SHP77 (cell line): Measurements from ENCODE around the gene LRTM2.

Experiments used
- DNase-seq, 2 experiments: peaks; one replicate each; lab custom pipeline; 2025; lab: John Stamatoyannopoulos, UW

Gene LRTM2

DNA sequence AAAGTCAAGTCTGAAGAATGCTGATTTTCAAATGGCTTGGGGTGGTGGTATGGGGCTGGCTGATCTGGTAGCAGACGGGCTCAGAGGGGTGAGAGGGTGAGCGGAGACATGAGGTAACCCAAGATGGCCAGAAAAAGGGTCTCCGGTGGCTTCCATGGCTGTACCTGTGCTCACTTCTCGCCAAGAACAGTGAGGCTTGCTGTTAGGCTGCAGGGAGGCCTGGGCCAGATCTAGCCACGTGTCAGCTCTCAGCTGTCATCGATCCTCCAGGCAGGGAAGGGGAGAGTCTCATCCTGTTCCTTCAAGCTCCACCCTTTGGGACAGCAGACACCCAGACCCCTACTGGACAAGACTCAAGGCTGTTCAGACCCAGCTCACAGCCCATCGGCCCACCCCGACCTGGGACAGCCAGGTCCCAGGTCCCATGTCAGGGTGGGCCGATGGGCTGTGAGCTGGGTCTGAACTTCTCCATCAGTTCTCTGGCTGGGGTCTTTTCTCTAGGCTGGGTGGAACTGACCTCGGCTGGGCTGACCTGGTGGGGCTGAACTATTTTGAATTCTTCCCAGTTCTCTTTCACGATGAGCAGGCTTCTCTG, 9.0 kb downstream of the LRTM2 start:
- no peak for DNase-seq

DNA sequence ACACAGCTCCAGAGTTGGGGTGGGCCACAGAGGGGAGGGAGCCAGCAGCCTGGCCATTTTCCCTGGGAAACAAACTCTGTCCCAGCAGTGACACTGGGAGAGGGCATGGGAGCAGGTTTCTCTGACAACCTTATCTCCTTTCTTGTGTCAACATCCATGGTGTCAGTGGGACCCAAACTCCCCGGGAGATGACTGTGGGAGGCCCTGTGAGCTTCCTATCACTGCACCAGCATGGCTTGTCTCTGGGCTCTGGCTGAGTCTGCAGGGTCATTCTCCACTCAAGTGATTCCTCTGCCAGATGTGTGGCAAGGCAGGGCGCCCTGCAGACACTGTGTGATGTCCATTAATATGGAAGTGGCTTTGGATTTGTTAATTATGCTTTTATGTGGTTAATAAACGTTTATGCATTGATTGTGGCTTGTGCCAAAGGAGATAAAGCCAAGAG, 10.1 kb downstream of the LRTM2 start:
- DNase-seq, result no peak

DNA sequence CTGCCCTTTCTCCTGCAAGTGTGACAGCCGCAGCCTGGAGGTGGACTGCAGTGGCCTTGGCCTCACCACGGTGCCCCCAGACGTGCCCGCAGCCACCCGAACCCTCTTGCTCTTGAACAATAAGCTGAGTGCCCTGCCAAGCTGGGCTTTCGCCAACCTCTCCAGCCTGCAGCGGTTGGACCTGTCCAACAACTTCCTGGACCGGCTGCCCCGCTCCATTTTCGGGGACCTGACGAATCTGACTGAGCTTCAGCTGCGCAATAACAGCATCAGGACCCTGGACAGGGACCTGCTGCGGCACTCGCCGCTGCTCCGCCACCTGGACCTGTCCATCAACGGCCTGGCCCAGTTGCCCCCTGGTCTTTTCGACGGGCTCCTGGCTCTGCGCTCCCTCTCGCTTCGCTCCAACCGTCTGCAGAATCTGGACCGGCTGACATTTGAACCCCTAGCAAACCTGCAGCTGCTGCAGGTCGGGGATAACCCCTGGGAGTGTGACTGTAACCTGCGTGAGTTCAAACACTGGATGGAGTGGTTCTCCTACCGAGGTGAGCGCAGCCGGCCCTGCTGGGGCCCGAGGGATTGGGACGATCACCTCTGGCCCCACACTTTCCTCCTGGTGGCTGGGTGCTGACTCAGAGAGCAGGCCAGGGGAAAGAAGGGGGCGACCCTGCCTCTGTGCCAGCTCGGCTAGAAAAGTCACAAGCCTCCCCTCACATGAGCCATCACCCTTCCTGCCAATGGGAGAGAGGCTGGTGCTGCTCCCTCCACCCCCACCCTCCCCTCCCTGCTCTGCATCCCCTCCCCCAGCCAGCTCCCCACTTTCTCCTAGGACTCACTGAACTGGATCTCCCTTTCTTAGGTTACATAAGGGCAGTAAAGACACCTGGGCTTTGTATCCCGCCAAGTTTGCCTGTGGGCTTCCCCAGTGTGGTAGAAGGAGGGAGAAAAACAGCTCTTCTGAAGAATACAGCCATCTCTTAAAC, 10.9 kb downstream of the LRTM2 start:
- DNase-seq, result no peak

DNA sequence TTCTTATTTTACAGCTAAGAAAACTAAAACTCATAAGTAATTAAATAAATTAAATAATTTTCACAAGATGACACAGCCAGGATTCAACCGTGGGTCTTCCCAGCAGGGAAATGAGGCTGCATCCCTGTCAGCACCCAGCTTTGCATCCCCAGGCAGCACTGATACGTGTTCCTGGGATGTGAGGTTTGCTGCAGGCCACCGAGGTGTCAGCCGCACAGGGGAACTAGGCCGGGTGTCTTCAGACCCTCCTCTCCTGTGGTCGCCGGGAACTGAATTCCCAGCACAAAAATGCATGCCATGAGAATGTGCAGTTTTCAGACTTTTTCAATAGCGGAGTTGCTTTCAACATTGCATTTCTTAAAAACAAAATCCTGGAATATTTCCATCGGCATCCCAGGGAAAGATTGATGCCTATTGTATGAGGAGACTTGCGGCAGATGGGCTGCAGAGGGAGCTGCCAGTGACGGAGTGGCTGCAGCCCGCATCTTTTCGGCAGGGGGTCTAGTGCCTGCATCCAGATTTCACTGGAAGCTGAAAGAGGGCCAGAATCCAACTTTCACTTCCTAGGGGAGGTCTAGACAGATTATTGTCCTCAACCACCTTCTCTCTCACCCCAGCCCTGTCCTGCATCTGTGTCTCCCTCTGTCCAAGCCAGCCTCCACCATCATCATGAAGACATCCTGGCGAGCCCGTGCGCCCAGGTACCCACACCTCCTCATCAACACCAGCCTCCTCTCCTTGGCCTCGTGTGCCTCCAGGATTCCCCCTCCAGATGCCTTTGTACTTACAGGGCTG, 12.6 kb downstream of the LRTM2 start:
- no peak for DNase-seq

DNA sequence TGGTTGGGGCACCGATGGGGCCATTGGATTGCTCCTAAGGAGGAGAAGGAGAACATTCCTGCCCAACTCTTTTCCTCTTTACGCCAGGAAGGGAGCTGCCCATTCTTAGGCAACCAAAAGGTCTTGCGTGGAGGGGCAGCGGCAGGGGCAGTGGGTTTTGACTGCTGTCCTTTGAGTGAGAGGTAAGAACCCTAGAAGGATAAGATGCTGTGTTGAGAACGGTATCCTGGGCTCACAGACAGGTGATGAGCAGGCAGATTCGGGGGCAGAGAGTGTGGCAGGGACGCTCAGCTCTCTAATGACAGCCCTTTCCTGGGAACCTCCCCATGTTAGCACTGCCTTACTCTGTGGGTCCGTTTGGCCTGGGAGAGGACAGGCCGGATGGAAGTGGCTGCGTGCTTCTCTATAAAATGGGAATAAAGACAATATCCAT, 13.2 kb downstream of the LRTM2 start:
- DNase-seq, result no peak

DNA sequence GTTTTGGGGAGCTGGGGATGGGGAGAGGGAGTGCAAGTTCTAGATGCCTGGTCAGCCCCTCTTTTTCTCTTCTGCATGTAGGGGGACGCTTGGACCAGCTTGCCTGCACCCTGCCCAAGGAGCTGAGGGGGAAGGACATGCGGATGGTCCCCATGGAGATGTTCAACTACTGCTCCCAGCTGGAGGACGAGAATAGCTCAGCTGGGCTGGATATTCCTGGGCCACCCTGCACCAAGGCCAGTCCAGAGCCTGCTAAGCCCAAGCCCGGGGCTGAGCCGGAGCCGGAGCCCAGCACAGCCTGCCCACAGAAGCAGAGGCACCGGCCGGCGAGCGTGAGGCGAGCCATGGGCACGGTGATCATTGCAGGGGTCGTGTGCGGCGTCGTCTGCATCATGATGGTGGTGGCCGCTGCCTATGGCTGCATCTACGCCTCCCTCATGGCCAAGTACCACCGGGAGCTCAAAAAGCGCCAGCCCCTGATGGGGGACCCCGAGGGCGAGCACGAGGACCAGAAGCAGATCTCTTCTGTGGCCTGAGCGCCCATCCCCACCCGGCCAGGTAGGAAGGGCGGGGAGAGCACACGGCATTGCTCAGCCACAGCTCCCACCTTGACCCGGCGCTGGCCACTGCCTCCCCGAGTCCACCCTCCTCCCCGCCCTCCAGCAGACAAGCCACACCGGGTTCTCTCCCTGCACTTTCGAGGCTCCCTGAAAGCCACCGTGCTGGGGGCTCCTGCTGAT, 14.0 kb downstream of the LRTM2 start:
- no peak for DNase-seq

DNA sequence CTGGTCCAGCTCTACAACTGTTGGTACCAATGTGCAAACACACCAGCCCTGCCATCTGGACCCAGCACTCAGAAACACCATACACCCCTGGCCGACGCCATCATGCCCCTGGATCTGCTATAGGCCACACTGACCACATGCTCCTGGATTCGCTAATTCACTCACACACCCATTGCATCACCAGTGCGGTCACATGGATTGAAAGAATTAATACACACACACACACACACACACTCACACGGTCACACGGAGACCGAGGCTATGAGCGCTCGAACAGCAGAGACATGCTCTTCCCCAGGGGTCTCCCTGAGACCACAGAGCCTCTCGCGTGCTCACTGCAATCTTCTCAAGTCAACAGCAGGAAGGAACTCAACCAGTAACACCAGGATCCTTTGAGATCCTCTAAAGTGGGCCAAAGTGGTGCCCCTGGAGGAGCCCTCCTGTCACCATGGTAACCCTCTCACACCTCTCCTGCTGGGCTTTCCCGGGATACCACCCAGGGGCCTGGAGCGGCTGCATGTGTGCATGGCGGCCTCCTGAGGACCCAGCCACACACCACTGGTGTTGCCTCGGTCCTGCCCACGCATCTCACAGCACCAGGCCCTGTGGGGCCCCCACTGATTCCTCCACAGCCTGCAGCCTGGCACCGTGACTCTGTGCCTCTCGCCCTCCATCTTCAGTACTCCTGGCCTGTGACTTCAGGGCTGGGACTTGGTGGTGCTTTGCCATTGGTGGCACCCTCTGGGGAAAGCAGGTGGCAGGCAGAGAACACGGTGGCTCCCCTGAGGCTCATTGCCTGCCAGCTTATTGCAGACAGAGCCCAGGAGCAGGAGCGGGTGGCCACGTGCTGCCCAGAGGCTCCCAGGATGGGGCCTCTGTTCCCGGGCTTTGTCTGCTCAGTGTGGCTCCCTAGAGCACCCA, 15.1 kb downstream of the LRTM2 start:
- no peak for DNase-seq

DNA sequence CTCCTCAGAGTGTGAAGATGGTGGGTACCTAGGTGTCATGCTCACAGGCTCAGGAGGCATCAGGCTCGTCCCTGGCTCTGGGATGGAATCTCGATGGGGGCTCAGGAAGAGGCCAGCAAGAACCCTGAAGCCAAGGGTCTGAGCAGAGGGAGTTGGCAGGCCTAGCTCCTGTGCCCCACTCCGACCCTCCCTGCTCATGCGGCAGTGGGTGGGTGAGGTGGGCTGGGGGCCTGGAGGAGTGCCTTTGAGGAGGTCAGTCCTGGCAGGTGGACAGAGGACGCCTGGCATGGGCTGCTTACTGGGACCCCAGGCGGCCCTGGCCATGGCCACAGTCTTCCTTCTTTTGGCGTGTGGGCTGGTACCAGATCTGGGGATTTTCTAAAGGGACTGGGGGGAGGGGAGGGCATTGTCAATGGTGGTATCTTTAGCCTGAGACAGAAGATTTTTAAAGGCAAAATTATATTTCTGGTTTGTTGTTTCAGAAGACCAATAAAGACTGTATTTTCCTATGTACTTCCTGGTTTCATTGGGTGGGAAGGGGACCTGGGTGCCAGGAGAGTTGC, 16.0 kb downstream of the LRTM2 start:
- no peak for DNase-seq

DNA sequence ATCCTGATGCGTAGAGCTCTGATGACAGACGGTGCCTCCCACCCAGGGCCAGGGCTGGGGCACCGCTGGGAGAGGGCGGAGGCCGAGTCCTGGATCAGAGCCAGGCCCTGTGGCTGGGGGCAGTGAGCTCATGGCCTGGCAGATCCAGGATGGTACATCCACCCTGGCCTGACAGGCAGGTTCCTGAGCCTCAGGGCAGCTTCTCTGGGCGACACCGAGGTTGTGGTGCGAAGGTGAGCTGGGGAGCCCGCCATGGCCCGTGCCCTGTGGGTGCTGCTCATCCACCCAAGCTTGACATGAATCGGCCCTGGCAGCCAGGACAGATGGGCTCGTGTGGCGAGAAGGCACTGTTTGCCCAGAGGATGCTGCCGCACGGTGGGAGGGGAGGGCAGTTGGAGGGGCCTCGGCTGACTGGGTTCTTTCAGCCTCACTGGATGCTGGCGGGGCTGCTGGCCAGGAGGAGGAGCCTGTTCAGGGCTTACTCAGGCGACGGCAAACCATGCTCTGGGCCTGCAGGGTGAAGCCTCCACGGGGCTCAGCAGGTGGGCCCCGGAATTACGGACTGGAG, 16.6 kb downstream of the LRTM2 start:
- no peak for DNase-seq

DNA sequence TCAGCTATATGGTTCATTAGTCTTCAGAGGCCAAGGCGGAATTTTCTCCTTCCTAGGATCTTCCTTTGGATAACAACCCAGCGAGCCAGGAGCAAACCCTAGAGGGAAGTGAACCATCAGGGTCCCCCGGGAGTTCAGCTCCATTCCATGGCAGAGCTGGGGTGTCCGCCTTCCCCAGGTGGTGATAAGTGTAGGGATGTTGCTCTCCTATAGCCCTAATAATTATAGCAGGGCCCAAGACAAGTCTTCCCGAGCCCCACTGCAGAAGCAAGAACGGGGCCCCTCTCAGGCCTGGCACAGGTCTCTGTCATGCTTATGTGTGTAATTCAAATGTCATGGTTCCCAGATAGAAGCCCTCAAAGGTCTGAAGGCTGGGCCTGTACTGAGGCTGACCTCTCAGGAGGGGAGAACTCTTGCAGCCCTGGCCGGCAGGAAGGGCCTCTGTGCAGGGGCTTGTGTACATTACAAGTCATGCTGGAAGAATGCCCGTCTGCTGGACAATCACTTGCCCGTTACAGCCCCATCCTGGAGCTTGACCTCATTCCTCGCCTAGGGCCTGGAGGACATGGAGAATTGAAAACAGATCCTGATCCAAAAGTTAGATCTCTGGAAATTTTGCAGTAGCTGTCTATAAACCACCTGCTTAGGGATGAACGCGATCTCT, 17.3 kb downstream of the LRTM2 start:
- no peak for DNase-seq

DNA sequence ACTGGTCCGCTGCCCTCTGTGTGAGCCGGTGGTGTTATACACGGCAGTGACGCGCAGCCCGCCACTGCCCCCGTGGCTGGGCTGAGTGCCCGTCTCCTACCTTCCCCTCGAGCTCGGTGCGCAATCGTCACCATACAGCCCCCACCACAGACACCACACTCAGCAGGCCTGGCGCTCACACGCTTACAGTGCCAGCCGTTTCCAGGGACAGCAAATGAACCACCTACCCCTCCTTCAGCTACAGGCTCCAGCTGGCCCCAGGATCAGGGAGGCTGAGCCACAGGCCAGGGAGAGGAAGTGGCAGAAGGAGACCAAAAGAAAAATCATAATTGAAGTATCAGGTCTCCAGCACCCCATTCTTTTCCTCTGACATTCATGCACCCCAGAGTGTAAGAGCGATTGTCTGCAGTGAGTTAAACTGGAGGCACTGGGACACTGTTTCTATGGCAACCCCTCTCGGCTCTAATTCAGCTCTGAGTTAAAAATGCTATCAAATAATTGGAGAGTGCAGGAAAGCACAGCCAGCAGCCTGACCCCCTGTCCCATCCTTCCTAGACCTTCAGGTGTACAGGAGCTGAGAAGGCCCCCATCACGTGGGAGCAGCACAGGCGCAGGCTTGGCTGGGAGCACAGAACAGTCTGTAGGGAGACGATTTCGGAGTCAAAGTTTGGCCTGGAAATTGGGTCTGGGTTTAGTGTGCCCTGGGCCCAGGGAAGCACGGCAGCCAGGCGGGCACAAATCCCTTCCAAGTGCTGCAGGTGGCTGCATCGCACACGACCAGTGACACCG, 18.0 kb downstream of the LRTM2 start:
- DNase-seq, result no peak

DNA sequence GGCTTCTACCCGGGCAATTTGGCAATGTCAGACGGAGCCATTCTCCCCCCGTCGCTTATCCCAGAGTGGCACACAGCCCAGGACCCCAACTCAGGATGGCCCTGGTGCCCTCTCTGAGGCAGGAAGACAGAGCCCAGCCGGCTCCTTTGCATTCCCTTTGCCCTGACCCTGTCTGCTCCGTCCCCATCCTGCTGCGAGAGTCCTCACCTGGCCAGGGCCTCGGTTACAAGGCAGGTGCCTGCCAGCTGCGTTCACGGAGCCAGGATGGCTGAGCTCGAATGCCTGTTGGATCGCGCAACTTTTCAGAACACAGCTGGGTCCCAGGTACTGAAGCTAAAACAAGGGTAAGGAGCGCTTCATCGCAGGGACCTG, 18.6 kb downstream of the LRTM2 start:
- no peak for DNase-seq

DNA sequence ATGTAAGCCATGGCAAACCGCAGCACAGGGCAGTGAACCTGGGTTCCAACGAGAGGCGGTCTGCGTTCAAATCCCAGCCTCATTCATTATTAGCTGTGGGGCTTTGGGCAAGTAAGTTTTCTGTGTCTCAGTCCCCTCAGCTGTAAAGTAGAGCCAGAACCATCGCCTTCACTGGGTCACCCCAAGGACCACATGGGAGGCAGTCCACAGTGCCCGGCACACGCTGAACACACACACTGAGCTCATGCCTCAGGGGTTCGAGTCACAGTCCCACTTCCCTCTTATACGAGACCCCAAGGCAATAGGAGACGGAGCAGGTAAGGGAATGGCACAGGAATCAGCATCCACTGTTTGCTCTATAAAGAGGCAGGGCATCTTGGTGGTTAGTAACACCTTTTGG, 19.1 kb downstream of the LRTM2 start:
- DNase-seq, result no peak

DNA sequence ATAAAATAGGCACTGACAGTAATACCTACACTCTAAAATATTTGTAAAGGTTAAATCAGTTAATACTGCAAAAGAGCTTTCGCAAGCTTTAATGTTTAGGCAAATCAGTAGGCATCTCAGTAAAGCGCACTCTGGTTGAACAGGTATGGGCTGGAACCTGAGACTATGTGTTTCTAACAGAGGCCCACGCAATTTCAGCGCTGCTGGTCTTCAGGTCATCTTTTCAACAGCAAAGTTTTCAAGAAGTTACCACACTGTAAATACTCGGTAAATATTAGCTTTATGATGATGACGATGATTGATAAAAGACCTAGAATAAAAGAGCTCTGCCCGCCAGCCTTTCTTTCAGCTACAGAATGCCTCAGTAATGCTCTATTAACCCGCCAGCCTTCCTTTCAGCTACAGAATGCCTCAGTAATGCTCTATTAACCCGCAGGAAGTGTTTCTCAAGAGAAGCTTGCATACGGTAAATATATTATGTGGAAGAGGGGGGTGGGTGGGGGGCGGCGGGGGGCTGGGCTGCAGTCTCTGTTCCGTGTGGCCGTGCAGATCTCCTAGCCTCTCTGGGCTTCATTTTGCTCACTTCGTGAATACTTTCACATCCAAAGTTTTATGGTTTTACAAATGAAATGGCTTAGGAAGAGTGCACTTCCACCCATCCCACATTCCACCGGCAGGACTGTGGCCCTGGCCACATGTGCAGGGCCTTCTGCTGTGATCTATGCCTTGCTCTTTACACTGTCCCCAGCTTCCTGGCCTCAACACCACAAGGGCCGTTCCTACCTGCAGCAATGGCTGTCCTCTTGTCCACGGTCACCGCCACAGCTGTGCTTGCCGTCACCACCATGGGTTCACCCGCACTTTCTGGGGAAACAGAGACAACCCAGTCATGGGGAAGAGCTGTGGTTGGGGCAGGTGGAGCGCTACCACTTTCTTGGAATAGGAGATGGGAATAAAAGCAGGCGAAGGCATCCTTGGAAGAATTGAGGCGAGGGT, 19.9 kb downstream of the LRTM2 start:
- no peak for DNase-seq

DNA sequence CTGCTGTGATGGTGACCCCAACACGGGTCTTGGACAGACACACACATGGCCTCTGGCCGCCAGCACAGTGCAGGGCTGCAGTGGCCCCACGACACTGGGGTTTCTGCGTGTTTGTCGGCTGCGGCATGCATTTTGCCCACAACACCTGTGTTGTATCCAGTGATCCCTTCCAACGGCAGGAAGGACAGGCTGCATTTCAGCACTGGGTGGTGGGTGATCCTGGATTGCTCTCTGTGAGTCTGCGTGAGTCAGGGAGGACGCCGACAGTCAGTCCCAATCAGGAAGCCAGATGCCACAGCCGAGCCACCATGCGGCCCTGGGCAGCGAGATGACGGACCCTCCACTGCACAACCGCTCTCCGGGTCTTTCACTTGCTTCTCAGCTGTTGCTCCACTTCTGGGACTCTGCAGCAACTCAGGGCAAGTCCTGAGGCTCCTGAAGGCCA, 20.6 kb downstream of the LRTM2 start:
- DNase-seq, result no peak

DNA sequence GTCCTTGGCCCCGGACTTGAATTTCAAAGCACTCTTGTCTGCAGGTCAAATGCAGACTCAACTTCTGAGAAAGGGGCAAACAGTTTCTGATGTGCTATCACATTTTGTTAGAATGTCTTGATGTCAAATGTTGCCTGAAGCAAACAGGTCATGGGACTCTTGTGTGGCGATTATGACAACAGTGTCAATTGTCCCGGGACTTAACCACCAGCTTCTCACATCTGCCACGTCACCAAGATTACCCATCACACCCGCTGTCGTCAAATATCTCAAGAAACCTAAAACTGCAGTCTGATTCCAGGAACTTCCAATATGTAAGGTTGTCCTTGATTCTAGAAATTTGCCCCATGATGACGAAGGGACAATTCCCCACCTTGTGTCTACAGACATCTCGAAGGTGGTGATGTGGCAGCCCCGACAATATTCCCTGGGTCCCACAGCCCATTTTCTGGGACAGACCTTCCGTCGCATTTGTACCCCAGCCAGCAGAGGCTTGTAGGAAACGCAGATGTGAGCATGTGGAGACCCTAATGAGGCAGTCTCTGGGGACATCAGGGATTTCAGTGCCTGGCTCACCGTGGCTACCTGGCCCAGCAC, 21.3 kb downstream of the LRTM2 start:
- DNase-seq, result no peak
